HG03103 (cell line): ENCODE results near the gene LARGE1.

Experiments used
- ATAC-seq: cut with Tn5 transposase; IDR thresholded peaks from one replicate; pipeline ENCODE4 v1.9.1; 2021; ENCODE audit warnings: low read depth; ENCODE audit not compliant: unreplicated experiment

LARGE1 gene

DNA sequence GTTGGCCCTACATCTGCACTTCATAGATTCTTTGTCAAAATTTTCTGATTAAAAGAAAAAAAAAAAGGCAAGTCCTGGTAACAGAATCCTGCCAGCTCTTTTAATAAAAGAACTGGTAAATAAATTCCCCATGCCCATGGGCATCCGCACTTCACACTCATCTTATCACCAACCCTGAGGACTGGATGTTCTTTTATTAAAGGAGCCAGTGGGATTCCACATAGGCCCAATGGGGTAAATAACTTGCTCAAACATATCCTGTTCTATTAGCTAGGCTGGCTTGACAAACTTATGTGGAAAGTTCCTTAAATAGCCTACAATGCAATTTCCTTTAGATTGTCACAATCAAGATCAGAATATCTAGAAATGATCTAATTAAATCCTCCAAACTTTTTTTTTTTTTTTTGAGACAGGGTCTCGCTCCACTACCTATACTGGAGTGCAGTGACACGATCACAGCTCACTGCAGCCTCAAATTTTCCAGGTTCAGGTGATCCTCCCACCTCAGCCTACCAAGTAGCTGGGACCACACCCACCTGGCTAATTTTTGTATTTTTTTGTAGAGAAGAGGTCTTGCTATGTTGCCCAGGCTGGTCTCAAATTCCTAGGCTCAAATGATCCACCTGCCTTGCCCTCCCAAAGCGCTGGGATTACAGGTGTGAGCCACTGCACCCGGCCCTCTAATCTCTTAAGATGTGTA is 380.9 kb downstream of the LARGE1 start:
- no peak for ATAC-seq

- no peak for ATAC-seq
Observed at GRCh38 chr22:33538277-33538885, 381.9 kb downstream of the LARGE1 start.

GRCh38 chr22:33537059-33537458 is 383.2 kb downstream of the LARGE1 start:
- no peak for ATAC-seq

GRCh38 chr22:33535937-33536875 is 384.1 kb downstream of the LARGE1 start:
- ATAC-seq, result no peak

GRCh38 chr22:33529424-33530113 is 390.7 kb downstream of the LARGE1 start:
- ATAC-seq, result no peak

- no peak for ATAC-seq
Observed at GRCh38 chr22:33528183-33528582, 392.1 kb downstream of the LARGE1 start.

DNA sequence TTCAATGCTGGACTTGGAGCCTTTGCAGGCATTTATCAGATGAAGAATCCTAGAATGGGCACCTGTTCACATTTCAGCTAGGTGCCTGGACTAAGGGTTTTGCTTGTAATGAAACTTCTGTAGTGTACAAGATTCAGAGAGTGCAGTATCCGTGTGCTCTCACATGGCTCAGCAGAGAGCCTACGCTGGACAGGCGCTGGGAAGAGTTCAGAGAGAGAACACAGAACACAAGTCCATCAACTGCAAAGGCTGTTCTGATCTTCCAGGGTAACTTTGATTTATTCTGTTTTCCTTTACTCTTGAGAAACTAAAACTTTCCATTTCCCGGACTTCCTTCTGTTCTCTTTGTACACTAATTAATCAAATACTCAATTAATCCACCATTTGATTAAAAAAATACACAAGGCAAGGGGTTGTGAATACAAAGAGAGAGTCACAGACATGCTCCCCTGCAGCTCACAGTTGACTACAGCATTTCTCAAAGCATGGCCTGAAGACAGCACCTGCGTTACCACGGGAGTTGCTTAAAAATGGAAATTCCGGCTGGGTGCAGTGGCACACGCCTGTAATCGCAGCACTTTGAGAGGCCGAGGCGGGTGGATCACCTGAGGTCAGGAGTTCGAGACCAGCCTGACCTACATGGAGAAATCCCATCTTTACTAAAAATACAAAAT is 393.7 kb downstream of the LARGE1 start:
- no peak for ATAC-seq

DNA sequence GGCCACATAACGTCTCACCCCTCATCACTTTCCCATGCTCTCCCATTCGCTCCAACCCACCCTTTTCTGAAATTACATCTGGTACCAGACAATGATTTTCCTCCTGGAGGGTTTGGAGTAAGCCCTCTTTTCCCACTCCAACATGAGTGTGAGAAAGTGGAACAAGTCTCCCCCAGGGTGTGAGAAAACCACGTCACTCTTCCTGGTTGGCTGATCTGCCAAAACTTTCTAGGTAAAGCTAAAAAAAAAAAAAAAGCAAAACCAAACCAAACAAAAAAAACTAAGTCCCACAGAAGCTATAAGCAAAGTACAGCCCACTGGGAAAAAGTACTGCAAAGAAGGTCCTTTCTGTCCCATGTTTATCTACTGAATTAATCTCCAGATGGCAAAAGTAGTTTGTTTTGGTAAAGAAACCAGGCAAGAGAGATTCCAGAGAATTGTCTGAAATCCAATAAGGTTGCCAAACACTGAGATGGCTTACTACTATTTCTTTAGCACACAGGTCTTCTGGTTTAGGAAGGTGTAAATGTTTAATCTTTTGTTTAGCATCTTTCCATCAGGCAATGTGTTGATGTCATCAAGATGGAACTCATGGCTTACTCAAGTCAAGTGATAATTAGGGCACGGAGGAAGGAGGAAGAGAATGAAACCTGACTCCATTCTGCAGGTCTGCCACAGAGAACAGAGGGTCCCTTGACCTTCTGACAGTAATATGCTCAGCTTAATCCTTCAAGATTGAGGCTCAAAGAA is 395.6 kb downstream of the LARGE1 start:
- ATAC-seq, result no peak

GRCh38 chr22:33521879-33522665 is 398.2 kb downstream of the LARGE1 start:
- no peak for ATAC-seq

- no peak for ATAC-seq
Observed at GRCh38 chr22:33520904-33521780, 399.1 kb downstream of the LARGE1 start.

DNA sequence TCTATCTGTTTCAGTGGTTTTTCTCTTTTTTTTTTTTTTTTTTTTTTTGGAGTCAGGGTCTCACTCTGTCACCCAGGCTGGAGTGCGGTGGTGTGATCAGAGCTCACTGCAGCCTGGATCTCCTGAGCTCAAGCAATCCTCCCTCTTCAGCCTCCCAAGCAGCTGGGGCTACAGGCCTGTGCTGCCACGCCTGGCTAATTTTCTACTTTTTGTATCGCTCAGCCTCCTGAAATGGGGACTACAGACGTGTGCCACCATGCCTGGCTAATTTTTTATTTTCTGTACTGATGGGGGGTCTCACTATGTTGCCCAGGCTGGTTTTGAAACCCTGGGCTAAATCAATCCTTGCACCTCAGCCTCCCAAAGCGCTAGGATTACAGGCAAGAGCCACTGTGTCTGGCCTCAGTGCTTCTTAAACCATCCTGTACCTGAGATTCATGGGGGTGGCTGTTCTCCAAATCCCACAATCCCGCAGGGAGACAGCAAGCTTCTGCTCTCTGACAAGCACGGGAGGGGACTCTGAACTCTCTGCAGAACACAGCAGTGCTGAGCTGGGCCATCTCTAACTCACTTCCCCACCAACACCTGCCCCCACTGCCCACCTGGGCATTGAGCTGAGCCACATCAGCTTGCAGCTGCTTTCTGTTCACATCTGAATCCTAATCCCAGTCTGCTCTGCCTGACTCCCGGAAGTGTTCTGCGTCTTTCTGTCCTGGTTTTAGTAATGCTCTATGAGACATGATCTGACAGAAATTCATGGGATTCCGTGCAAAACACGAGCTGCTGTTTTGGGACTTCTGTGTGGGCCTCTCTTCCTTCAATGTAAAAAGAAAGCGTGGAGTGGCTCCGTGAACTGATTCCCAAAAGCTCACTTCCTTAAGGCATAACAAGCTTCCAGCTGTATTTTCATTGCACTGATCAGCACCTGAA is 400.0 kb downstream of the LARGE1 start:
- ATAC-seq, result no peak

- no peak for ATAC-seq
Observed at GRCh38 chr22:33519071-33519973, 401.0 kb downstream of the LARGE1 start.

GRCh38 chr22:33518405-33518804 is 401.9 kb downstream of the LARGE1 start:
- ATAC-seq, result no peak

DNA sequence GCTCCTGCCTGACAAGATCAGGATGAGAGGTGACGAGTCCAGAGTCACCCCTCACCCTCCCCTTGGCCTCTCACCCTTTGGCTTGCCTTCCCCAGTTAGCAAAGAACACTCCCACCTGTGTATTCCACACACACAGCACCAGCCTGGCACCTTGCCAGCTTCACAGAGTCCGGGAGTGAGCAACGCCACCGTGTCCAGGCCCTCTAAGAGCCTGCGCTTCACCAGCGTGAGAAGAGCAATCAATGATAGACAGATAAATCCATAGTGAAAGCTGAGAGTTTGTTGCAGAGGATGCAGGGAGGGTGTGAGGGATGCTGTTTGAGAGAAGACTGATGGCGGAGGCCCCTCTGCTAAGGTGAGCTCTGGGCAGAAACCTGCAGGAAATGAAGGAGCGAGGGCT is 404.5 kb downstream of the LARGE1 start:
- ATAC-seq, result no peak

DNA sequence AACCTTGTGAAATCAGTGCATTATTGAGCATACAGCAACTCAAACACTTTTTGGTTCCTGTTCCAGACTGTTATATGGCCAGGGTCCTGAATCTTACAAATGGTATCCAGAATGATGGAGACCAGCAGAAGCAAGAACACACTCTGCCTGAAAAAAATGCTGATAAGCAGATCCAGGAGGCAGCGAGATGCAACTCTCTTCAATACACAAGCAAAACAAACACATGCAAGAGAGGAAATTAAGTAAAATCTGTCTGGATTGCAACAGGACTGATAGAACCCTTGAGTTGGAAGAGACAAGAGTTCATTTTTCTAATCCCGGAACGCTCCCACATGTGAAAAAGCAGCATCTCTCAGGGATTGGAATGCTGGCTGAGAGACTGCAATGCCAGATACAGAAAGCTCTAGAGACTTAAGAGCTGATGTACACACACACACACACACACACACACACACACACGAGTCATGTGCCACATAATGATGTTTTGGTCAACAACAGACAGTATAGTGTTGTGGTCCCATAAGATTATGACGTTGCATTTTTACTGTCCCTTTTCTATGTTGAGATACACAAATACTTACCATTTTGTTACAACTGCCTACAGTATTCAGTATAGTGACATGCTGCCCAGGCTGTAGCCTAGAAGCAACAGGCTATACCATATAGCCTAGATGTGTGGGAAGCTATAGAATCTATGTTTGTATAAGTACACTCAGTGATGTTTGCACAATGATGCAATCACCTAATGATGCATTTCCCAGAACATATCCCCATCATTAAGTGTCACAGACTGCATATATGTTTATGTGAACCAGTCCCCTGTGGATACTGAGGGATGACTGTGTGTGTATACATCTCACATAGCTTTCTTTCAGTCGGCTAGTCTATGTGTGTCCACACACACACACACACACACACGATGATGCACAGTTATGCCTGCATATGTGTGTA is 406.6 kb downstream of the LARGE1 start:
- no peak for ATAC-seq
